Measurements from ENCODE around the gene PHETA1. TPM values are rescaled to one million over a fixed set of nuclear protein-coding genes. Genes with fewer than 3 reads are reported as not detected.

Gene PHETA1
- total and polyA plus RNA-seq, 2 experiments from 2014 or later, result 5.3 to 12.9 TPM

- Mint-ChIP-seq H3K27ac (no peak overlapping the region), H3K27me3 (ENCODE audit: insufficient read depth, low read depth, poor library complexity) (peaks cover 21% of the 10 kb centered on the region), H3K9me3 (no peaks in the 10 kb centered on the region), H3K4me1 (peaks cover 13% of the 10 kb centered on the region), H3K4me3 (peak overlapping the region; percentile 80), H3K36me3 (ENCODE audit: low read depth) (no peaks in the 10 kb centered on the region)
- H3K4me1 ChIP-seq (ENCODE audit: insufficient read depth), result peaks cover 7% of the 10 kb centered on the region; the same call in 1 of the 2 replicates
- peak overlapping the region; percentile 82 for H3K4me3 ChIP-seq
- H3K27ac ChIP-seq (ENCODE audit: low read depth), result no peak overlapping the region
- peak overlapping the region; percentile 95; the same call in 1 of the 2 replicates for H2AFZ ChIP-seq
- no peaks in the 10 kb centered on the region for H3K36me3 ChIP-seq (ENCODE audit: insufficient read depth)
- no peaks in the 10 kb centered on the region for H3K9me2 ChIP-seq (ENCODE audit: insufficient read depth)
- H3K79me2 ChIP-seq (replicated peaks; ENCODE audit: insufficient read depth), result no peaks in the 10 kb centered on the region
- TF ChIP-seq, protein P1, sequence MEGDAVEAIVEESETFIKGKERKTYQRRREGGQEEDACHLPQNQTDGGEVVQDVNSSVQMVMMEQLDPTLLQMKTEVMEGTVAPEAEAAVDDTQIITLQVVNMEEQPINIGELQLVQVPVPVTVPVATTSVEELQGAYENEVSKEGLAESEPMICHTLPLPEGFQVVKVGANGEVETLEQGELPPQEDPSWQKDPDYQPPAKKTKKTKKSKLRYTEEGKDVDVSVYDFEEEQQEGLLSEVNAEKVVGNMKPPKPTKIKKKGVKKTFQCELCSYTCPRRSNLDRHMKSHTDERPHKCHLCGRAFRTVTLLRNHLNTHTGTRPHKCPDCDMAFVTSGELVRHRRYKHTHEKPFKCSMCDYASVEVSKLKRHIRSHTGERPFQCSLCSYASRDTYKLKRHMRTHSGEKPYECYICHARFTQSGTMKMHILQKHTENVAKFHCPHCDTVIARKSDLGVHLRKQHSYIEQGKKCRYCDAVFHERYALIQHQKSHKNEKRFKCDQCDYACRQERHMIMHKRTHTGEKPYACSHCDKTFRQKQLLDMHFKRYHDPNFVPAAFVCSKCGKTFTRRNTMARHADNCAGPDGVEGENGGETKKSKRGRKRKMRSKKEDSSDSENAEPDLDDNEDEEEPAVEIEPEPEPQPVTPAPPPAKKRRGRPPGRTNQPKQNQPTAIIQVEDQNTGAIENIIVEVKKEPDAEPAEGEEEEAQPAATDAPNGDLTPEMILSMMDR (conservative IDR thresholded peaks at IDR 0.05; ENCODE audit: low read depth in 2 of 2), result no peak
- TF ChIP-seq CREB1 (CRISPR knock-in tag; IDR thresholded peaks at IDR 0.05; ENCODE audit: low read depth) (no peak), STAT1 (IDR thresholded peaks at IDR 0.05; ENCODE audit: unreplicated experiment) (no peak), EZH2phosphoT487 (IDR thresholded peaks at IDR 0.05; ENCODE audit: unreplicated experiment) (no peak), REST (IDR thresholded peaks at IDR 0.05; ENCODE audit: unreplicated experiment) (no peak), EZH2 (IDR thresholded peaks at IDR 0.05; ENCODE audit: low read depth, unreplicated experiment) (no peak), ZNF462 (CRISPR knock-in tag; IDR thresholded peaks at IDR 0.05) (no peak), JUNB (IDR thresholded peaks at IDR 0.05; ENCODE audit: unreplicated experiment) (no peak), NANOG (IDR thresholded peaks at IDR 0.05; ENCODE audit: borderline replicate concordance) (no peak), POLR2AphosphoS5 (IDR thresholded peaks at IDR 0.05; ENCODE audit: low read depth) (no peak), ZNF114 (CRISPR knock-in tag; IDR thresholded peaks at IDR 0.05) (no peak), ZNF331 (CRISPR knock-in tag; IDR thresholded peaks at IDR 0.05; ENCODE audit: low read depth) (no peak)
- TF ChIP-seq, protein P2, sequence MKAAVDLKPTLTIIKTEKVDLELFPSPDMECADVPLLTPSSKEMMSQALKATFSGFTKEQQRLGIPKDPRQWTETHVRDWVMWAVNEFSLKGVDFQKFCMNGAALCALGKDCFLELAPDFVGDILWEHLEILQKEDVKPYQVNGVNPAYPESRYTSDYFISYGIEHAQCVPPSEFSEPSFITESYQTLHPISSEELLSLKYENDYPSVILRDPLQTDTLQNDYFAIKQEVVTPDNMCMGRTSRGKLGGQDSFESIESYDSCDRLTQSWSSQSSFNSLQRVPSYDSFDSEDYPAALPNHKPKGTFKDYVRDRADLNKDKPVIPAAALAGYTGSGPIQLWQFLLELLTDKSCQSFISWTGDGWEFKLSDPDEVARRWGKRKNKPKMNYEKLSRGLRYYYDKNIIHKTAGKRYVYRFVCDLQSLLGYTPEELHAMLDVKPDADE (IDR thresholded peaks at IDR 0.05), result no peak
- no peaks in the 10 kb centered on the region for H3F3A ChIP-seq (replicated peaks; ENCODE audit: low read depth)
- H3K27me3 ChIP-seq (ENCODE audit: insufficient read depth), result peaks cover 9% of the 10 kb centered on the region; the same call in 1 of the 2 replicates
- peak overlapping the region; percentile 96 for H3K4me2 ChIP-seq
- ATAC-seq (no peak), DNase-seq (ENCODE audit: low spot score) (no peak)
- H4K20me1 ChIP-seq (replicated peaks; ENCODE audit: insufficient read depth), result 0 out of 2 replicates have a peak, but pooled peaks cover 2% of the 10 kb centered on the region
Observed at GRCh38 chr12:111367661-111368221, 1.2 kb downstream of the PHETA1 start.

All from GM23338 (cell line).